ENCODE results near the gene COG5. TPM values are rescaled to one million over a fixed set of nuclear protein-coding genes. Genes with fewer than 3 reads are reported as not detected.

The COG5 gene
- total and polyA plus RNA-seq, 10 of the 15 experiments (the other 5 are each of a cell fraction or from before 2014, with no cell fraction given): 5.5 to 27.9 (median 15.6) TPM

- Histone ChIP-seq H3K9me3 (replicated peaks; ENCODE audit: control insufficient read depth, insufficient read depth, low read length) (no peaks in the 10 kb centered on the region), H3K4me3 (no peak overlapping the region), H3K9ac (ENCODE audit: control insufficient read depth, insufficient read depth, low read length) (no peak overlapping the region), H3K4me1 (ENCODE audit: control insufficient read depth, insufficient read depth, low read length) (no peaks in the 10 kb centered on the region), H3K27ac (ENCODE audit: control insufficient read depth, insufficient read depth) (no peak overlapping the region), H3K27me3 (replicated peaks in 1 of 2; ENCODE audit: control insufficient read depth in 2 of 2, insufficient read depth in 2 of 2, low read length in 1 of 2) (no peaks in the 10 kb centered on the region; a peak in 2 of 4 replicates), H4K20me1 (ENCODE audit: control insufficient read depth, insufficient read depth) (no peaks in the 10 kb centered on the region), H2AFZ (ENCODE audit: control insufficient read depth, low read depth, low read length) (no peak overlapping the region), H3K4me2 (ENCODE audit: control insufficient read depth, insufficient read depth) (no peak overlapping the region), H3K36me3 (ENCODE audit: control insufficient read depth in 2 of 2, insufficient read depth in 2 of 2, low read length in 1 of 2) (no peaks in the 10 kb centered on the region), H3K79me2 (ENCODE audit: control insufficient read depth, insufficient read depth, low read length) (no peaks in the 10 kb centered on the region)
- ChIA-PET CTCF (interaction anchor here (1.0 to 8.7 kb wide), 18 partner anchors 13 to 727 kb away, joined by 3 to 203 read pairs (median 4); no protein-coding TSS in a partner anchor), RAD21 (ENCODE audit: unreplicated experiment) (interaction anchor here (0.8 to 6.1 kb wide), 8 partner anchors 18 to 359 kb away, joined by 3 to 47 read pairs (median 4); no protein-coding TSS in a partner anchor), POLR2A (interaction anchor here (0.6 kb wide), 1 partner anchor 407 kb away, joined by 3 read pairs; no protein-coding TSS in a partner anchor), SMC1A (ENCODE audit: uncharacterized antibody, unreplicated experiment) (interaction anchor here (1.2 to 8.0 kb wide), 9 partner anchors 15 to 367 kb away, joined by 3 to 142 read pairs (median 5); partner anchors contain the start of gene HBP1)
- WGBS (ENCODE audit: insufficient coverage, insufficient replicate concordance, low lambda C conversion rate, missing lambda C conversion rate): 30% methylated on average over 4 of the region's 4 CpGs
- no peak for FAIRE-seq
- in situ Hi-C loops (cut with MboI): no loop called here
- ATAC-seq: no peak
- DNase-seq (ENCODE audit: low read depth, low spot score): no peak
- intact Hi-C loops (cut with micrococcal nuclease; ENCODE audit: unreplicated experiment): loop anchor here (10.0 kb wide), 2 partner anchors 487 to 977 kb away; partner anchors contain the start of gene CCDC71L
- BruUV-seq (replicated peaks): no TSS peak
- TF ChIP-seq SPI1 (IDR thresholded peaks at IDR 0.05; ENCODE audit: borderline replicate concordance, insufficient read depth, low read depth, low read length) (no peak), MLLT1 (IDR thresholded peaks at IDR 0.05) (no peak), MAX (IDR thresholded peaks at IDR 0.05; ENCODE audit: low read depth, low read length) (no peak), ZNF24 (IDR thresholded peaks at IDR 0.05) (no peak), POLR2AphosphoS2 (IDR thresholded peaks at IDR 0.05; ENCODE audit: low read depth, low read length) (no peak), CEBPZ (IDR thresholded peaks at IDR 0.05; ENCODE audit: low read depth, low read length) (no peak), NFYA (IDR thresholded peaks at IDR 0.05; ENCODE audit: borderline replicate concordance, low read depth, low read length) (no peak), EED (IDR thresholded peaks at IDR 0.05; ENCODE audit: low read depth) (no peak), E2F4 (IDR thresholded peaks at IDR 0.05; ENCODE audit: low read depth, low read length) (no peak), MEF2B (IDR thresholded peaks at IDR 0.05; ENCODE audit: partially characterized antibody, poor library complexity, severe bottlenecking) (no peak), SMARCA5 (IDR thresholded peaks at IDR 0.05) (no peak), FOXM1 (IDR thresholded peaks at IDR 0.05; ENCODE audit: low read depth, low read length) (no peak), MXI1 (IDR thresholded peaks at IDR 0.05; ENCODE audit: low read depth, low read length) (no peak), ZBTB4 (CRISPR knock-in tag; IDR thresholded peaks at IDR 0.05) (no peak)
These were observed 411.7 kb downstream of the COG5 start for GRCh38 chr7:107152011-107152410.
